Endothelial cell of umbilical vein (primary cell): ENCODE measurements around the gene MT1M. TPM values are rescaled to one million over a fixed set of nuclear protein-coding genes. Genes with fewer than 3 reads are reported as not detected.

Experiments
- BruUV-seq: library from RNA; stranded (reverse); fragments of 400-500 nt; replicated peaks from 2 replicates; lab custom pipeline; 2021; lab: Mats Ljungman, UMichigan
- CTCF ChIA-PET: fragments of 300-600, 350-600 bp; sonication (Branson Sonifier 250); formaldehyde crosslinking; loops from one replicate; lab custom pipeline; 2021; ENCODE audit warnings: antibody characterized with exemption, inconsistent platforms; lab: Charles Lee
- POLR2A ChIA-PET: fragments of 300-600, 350-600 bp; sonication (Branson Sonifier 250); formaldehyde crosslinking; loops from one replicate; lab custom pipeline; 2021; ENCODE audit warnings: antibody characterized with exemption, inconsistent platforms; lab: Charles Lee
- DNase-seq: peaks from one replicate; pipeline ENCODE4 v3.0.0-alpha.2; 2011; ENCODE audit warnings: low read depth, low spot score
- FAIRE-seq: peaks from 2 replicates; lab custom pipeline; 2011; peaks lifted over from hg19 to GRCh38; lab: Jason Lieb, UNC
- H2AFZ ChIP-seq: 2 replicates; pipeline ENCODE4 v1.6.0; 2012; ENCODE audit warnings: low read depth, low read length, control low read depth, inconsistent platforms
- H3K27ac ChIP-seq: 2 replicates; pipeline ENCODE4 v1.5.1; 2011; ENCODE audit warnings: low read depth, mild to moderate bottlenecking, control low read depth, low read length, moderate library complexity; ENCODE audit not compliant: insufficient read depth
- H3K27me3 ChIP-seq, 2 experiments: 2 replicates each; pipeline versions ENCODE4 v1.6.0 to v1.6.1; 2011; ENCODE audit warnings: low read length in 2 of 2, mixed read lengths in 1 of 2; ENCODE audit not compliant: control insufficient read depth in 2 of 2, insufficient read depth in 2 of 2
- H3K36me3 ChIP-seq, 2 experiments: 2 replicates in 1 of 2; 3 replicates in 1 of 2; pipeline ENCODE4 v1.5.1; 2011; ENCODE audit warnings: low read length in 2 of 2, mild to moderate bottlenecking in 1 of 2, moderate library complexity in 1 of 2; ENCODE audit not compliant: control insufficient read depth in 2 of 2, insufficient read depth in 2 of 2; ENCODE audit errors: extremely low read depth in 1 of 2
- H3K4me1 ChIP-seq: 3 replicates; pipeline ENCODE4 v1.5.1; 2011; ENCODE audit warnings: mild to moderate bottlenecking, low read length; ENCODE audit not compliant: control insufficient read depth, insufficient read depth; ENCODE audit errors: extremely low read depth
- H3K4me2 ChIP-seq: 2 replicates; pipeline ENCODE4 v1.6.1; 2011; ENCODE audit warnings: low read length, control low read depth, mixed read lengths; ENCODE audit not compliant: insufficient read depth
- H3K4me3 ChIP-seq, 3 experiments: fragments of 200-600 bp in 1 of 3; sonication (generic), shearing (Covaris generic) in 1 of 3; replicated peaks in 1 of 3; 2 replicates each; pipeline ENCODE4 v1.5.1; 2011 to 2016; ENCODE audit warnings: control low read depth in 3 of 3, low read length in 3 of 3, mild to moderate bottlenecking in 2 of 3, inconsistent platforms in 1 of 3, low read depth in 1 of 3, moderate library complexity in 1 of 3; ENCODE audit not compliant: insufficient read depth in 1 of 3
- H3K79me2 ChIP-seq: 2 replicates; pipeline ENCODE4 v1.6.0; 2012; ENCODE audit warnings: low read length, inconsistent platforms; ENCODE audit not compliant: control insufficient read depth, insufficient read depth
- H3K9ac ChIP-seq: replicated peaks from 2 replicates; pipeline ENCODE3; 2011; ENCODE audit warnings: low read length, control low read depth; ENCODE audit not compliant: insufficient read depth; ENCODE audit errors: extremely low read depth
- H3K9me1 ChIP-seq: replicated peaks from 3 replicates; pipeline ENCODE4 v1.6.0; 2011; ENCODE audit warnings: mild to moderate bottlenecking, low read length; ENCODE audit not compliant: control insufficient read depth, insufficient read depth; ENCODE audit errors: extremely low read depth
- H3K9me3 ChIP-seq: replicated peaks from 2 replicates; pipeline ENCODE4 v1.5.1; 2012; ENCODE audit warnings: low read length, inconsistent platforms; ENCODE audit not compliant: control insufficient read depth, insufficient read depth
- H4K20me1 ChIP-seq: replicated peaks from 2 replicates; pipeline ENCODE3; 2011; ENCODE audit warnings: mild to moderate bottlenecking, low read length; ENCODE audit not compliant: control insufficient read depth, insufficient read depth; ENCODE audit errors: extremely low read depth
- EZH2 ChIP-seq: IDR thresholded peaks from 2 replicates; pipeline ENCODE4 v1.6.1; 2012; ENCODE audit warnings: borderline replicate concordance, low read depth, mild to moderate bottlenecking, moderate library complexity, low read length, inconsistent platforms; ENCODE audit not compliant: severe bottlenecking
- FOS ChIP-seq: IDR thresholded peaks from 2 replicates; pipeline ENCODE4 v1.6.1; 2011; ENCODE audit warnings: mild to moderate bottlenecking, low read length, moderate library complexity, borderline replicate concordance; ENCODE audit not compliant: insufficient read depth
- GATA2 ChIP-seq: IDR thresholded peaks from 2 replicates; pipeline ENCODE4 v1.7.0; 2011; ENCODE audit warnings: low read depth, mild to moderate bottlenecking, moderate library complexity, mixed read lengths, low read length; ENCODE audit not compliant: insufficient read length, insufficient read depth
- JUN ChIP-seq: IDR thresholded peaks from 2 replicates; pipeline ENCODE4 v1.6.1; 2011; ENCODE audit warnings: borderline replicate concordance, low read depth; ENCODE audit not compliant: insufficient read length, insufficient read depth
- POLR2A ChIP-seq: IDR thresholded peaks from 2 replicates; pipeline ENCODE4 v1.6.1; 2012; ENCODE audit warnings: low read depth, mild to moderate bottlenecking, control low read depth, low read length
- POLR2AphosphoS5 ChIP-seq: IDR thresholded peaks from 2 replicates; pipeline ENCODE4 v1.6.1; 2012; ENCODE audit warnings: low read depth, mild to moderate bottlenecking, control low read depth, low read length, moderate library complexity; ENCODE audit not compliant: insufficient read depth
- dilution Hi-C: fragments of 300-500 bp; cut with MboI; formaldehyde crosslinking; loops from one replicate; pipeline ENCODE4 v1.15.0; 2019; ENCODE audit warnings: low sequenced_read_pairs; ENCODE audit not compliant: extremely low pct_ligation_motif_present
- intact Hi-C: fragments of 100-400 bp; cut with micrococcal nuclease; formaldehyde crosslinking; loops from one replicate; pipeline ENCODE4 v1.10.0; 2022
- polyA plus RNA-seq, 4 experiments: library from polyadenylated mRNA; depleted of rRNA in 3 of 4; stranded (reverse) in 3 of 4; unstranded in 1 of 4; fragments of >200 nt; gene quantifications; 2 replicates each; pipeline versions ENCODE4 v1.2.1 to v1.2.3, GENCODE V29; 2011 to 2012; ENCODE audit warnings: missing spikeins in 1 of 4
- total RNA-seq: library from RNA; stranded (reverse); gene quantifications from 2 replicates; pipeline ENCODE4 v1.2.3, GENCODE V29; 2021
- TF ChIP-seq, protein P1 (sequence below), 2 donors: IDR thresholded peaks; 1 replicate in 1 of 2; 2 replicates in 1 of 2; pipeline ENCODE4 v1.5.1; 2011; ENCODE audit warnings: low read length in 2 of 2, mild to moderate bottlenecking in 2 of 2, moderate library complexity in 2 of 2, control low read depth in 1 of 2, inconsistent platforms in 1 of 2, low read depth in 1 of 2; ENCODE audit not compliant: insufficient read depth in 1 of 2; ENCODE audit errors: extremely low read depth in 1 of 2

MT1M gene
- total and polyA plus RNA-seq, 2 donors (not counting 3 experiments of a cell fraction or from before 2014, with no cell fraction given): 4.3 to 4.6 TPM

DNA sequence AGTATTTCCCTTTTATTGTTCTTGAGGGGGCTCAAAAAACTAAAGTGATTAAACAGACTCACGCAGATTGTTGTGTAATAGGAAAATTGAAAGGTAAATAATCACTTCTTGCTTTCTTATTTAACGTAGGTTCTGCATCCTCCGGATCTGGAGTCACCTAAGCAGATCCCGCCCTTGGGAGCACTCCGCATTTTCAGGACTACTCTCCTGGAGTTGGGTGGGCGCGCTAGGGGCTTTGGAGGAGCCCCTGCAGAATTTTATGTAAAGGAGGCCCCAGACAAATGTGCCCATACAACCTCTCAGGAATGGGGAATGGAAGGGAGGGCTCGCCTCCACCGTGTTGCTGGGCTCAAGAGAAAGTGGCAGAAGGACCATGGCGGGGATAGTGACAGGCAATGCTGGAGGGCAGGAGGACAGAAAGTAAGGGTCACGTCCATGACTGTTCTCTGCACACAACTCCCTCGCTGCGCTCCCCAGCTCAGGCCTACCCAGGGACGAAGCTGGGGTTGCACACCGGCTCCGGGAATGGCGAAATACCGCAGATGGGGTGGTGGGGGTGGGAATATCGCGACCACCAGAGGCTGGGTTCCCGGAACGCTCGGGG is 15.7 kb upstream of the MT1M start:
- dilution Hi-C loops (no loop called here), intact Hi-C loops (no loop called here)
- FAIRE-seq: no peak
- Histone ChIP-seq H3K9me1 (no peaks in the 10 kb centered on the region), H3K79me2 (peaks cover 14% of the 10 kb centered on the region), H3K36me3 (no peaks in the 10 kb centered on the region), H3K4me1 (peaks cover 58% of the 10 kb centered on the region), H3K27me3 (no peaks in the 10 kb centered on the region), H3K9me3 (no peaks in the 10 kb centered on the region), H3K4me3 (peak overlapping the region in 2 of 3 experiments; percentile 31 to 41), H3K4me2 (peak overlapping the region; percentile 93), H3K27ac (peak overlapping the region; percentile 19), H4K20me1 (no peaks in the 10 kb centered on the region), H2AFZ (peak overlapping the region; percentile 97), H3K9ac (no peak overlapping the region)
- no TSS peak for BruUV-seq
- no peak for DNase-seq
- TF ChIP-seq EZH2: no peak
- TF ChIP-seq GATA2: no peak
- TF ChIP-seq FOS: no peak
- no peak for TF ChIP-seq POLR2AphosphoS5
- TF ChIP-seq, protein P1, sequence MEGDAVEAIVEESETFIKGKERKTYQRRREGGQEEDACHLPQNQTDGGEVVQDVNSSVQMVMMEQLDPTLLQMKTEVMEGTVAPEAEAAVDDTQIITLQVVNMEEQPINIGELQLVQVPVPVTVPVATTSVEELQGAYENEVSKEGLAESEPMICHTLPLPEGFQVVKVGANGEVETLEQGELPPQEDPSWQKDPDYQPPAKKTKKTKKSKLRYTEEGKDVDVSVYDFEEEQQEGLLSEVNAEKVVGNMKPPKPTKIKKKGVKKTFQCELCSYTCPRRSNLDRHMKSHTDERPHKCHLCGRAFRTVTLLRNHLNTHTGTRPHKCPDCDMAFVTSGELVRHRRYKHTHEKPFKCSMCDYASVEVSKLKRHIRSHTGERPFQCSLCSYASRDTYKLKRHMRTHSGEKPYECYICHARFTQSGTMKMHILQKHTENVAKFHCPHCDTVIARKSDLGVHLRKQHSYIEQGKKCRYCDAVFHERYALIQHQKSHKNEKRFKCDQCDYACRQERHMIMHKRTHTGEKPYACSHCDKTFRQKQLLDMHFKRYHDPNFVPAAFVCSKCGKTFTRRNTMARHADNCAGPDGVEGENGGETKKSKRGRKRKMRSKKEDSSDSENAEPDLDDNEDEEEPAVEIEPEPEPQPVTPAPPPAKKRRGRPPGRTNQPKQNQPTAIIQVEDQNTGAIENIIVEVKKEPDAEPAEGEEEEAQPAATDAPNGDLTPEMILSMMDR (IDR thresholded peaks at IDR 0.05; ENCODE audit: extremely low read depth in 1 of 2, insufficient read depth in 1 of 2, low read depth in 1 of 2, low read length in 2 of 2): no peak
- no peak for TF ChIP-seq JUN
- no peak for TF ChIP-seq POLR2A
- ChIA-PET POLR2A (interaction anchor here (1.5 to 1.8 kb wide), 3 partner anchors 8 to 10 kb away, joined by 6 to 11 read pairs (median 8); partner anchors contain the start of genes MT1E and MT2A), CTCF (interaction anchor here (1.0 to 2.3 kb wide), 5 partner anchors 10 to 85 kb away, joined by 4 to 10 read pairs (median 6); no protein-coding TSS in a partner anchor)
